Psoas muscle (tissue), 8 donors: ENCODE results near the gene ATF7. TPM values are rescaled to one million over a fixed set of nuclear protein-coding genes. Genes with fewer than 3 reads are reported as not detected.

Experiments
- ATAC-seq, 4 donors: fragments of 200-7000 bp; cut with Tn5 transposase; one replicate each; pipeline ENCODE4 v1.9.1; 2020; ENCODE audit warnings: moderate library complexity in 3 of 4, mild to moderate bottlenecking in 2 of 4
- DNase-seq, 2 donors: peaks; one replicate each; pipeline ENCODE4 v3.0.0-alpha.2; 2020
- H3K27ac ChIP-seq: fragments of 200-600 bp; one replicate; pipeline ENCODE4 v1.8.0; 2022
- H3K27me3 ChIP-seq, 3 donors: fragments of 200-600 bp in 1 of 3; one replicate each; pipeline versions ENCODE4 v1.6.1 to v1.8.0; 2013 to 2022; ENCODE audit warnings: low read length in 2 of 3, mild to moderate bottlenecking in 2 of 3, moderate library complexity in 1 of 3; ENCODE audit not compliant: insufficient read depth in 3 of 3
- H3K36me3 ChIP-seq, 2 donors: fragments of 200-600 bp in 1 of 2; one replicate each; pipeline versions ENCODE4 v1.6.1 to v1.8.0; 2013 to 2022; ENCODE audit warnings: low read depth in 1 of 2, mild to moderate bottlenecking in 1 of 2, moderate library complexity in 1 of 2; ENCODE audit not compliant: insufficient read depth in 1 of 2
- H3K4me1 ChIP-seq: fragments of 200-600 bp; one replicate; pipeline ENCODE4 v1.8.0; 2022
- H3K4me3 ChIP-seq: fragments of 200-600 bp; one replicate; pipeline ENCODE4 v1.8.0; 2022; ENCODE audit warnings: mild to moderate bottlenecking
- H3K9me3 ChIP-seq: fragments of 200-600 bp; one replicate; pipeline ENCODE4 v1.8.0; 2022
- CTCF ChIP-seq: fragments of 200-600 bp; IDR thresholded peaks from one replicate; pipeline ENCODE4 v1.8.0; 2022; ENCODE audit warnings: antibody characterized with exemption
- WGBS, 3 donors: extraction: QIAGEN DNeasy Blood & Tissue Kit; methylation state at CpG; one replicate each; pipeline versions ENCODE4 v1.1.6 to v1.1.7; 2013; 5-methylcytosine and 5-hydroxymethylcytosine counted together
- intact Hi-C, 2 donors: fragments of 100-400 bp; cut with DNase I; formaldehyde crosslinking; loops; one replicate each; pipeline versions ENCODE4 v1.11.0 to v1.14.2; 2022
- polyA plus RNA-seq, 3 donors: library from polyadenylated mRNA; stranded (reverse); fragments of 200-250 nt; gene quantifications; one replicate each; pipeline ENCODE4 v1.2.3, GENCODE V29; 2013
- total RNA-seq, 4 donors: library from RNA; stranded (reverse); fragmentation: NEBNext Ultra II Directional in 2 of 4; extraction: Animal tissue kit (Norgen Biotek cat#: 25700) in 2 of 4; gene quantifications; one replicate each; pipeline versions ENCODE4 v1.2.1 to v1.2.4, GENCODE V29; 2021 to 2023
- donor health status: healthy with polysubstance abuse.
- donor health status: DM: no; HTN: no; CAD: no; lungs with moderate emphysema.
- donor health status: Bipolar disorder and iron deficiency.
- donor health status: healthy.
- donor health status: DM: yes; HTN: yes; CAD: no.
- donor health status: DM: no; HTN: no; CAD: no.
- donor health status: DM: no; HTN: no; CAD: no.
- donor health status: DM: yes; HTN: yes; CAD: no.

ATF7 gene
- total and polyA plus RNA-seq, 7 donors = 15.7 to 32.3 (median 25.4) TPM

GRCh38 chr12:53495903-53496751, 130.1 kb downstream of the ATF7 start:
- H3K36me3 ChIP-seq = no peaks in the 10 kb centered on the region
- peaks cover 5% of the 10 kb centered on the region for H3K4me1 ChIP-seq
- no peaks in the 10 kb centered on the region for H3K27me3 ChIP-seq
- H3K4me3 ChIP-seq = peak overlapping the region; percentile 15
- TF ChIP-seq CTCF = no peak
- H3K27ac ChIP-seq = peak overlapping the region; percentile 25
- intact Hi-C loops = loop anchor here in 1 of 2 donors (5.0 kb wide), 1 partner anchor 44 kb away; the partner anchor contains the start of gene PCBP2
- ATAC-seq = no peak
- WGBS, 3 donors = 35 to 48% (median 36%) methylated on average over 5 of the region's 5 CpGs
- no peaks in the 10 kb centered on the region for H3K9me3 ChIP-seq
- peak in 1 of 2 donors; percentile 77 for DNase-seq

GRCh38 chr12:53493610-53494391, 132.4 kb downstream of the ATF7 start:
- intact Hi-C loops = loop anchor here in 1 of 2 donors (5.0 kb wide), 1 partner anchor 36 kb away; no protein-coding TSS in a partner anchor
- no peaks in the 10 kb centered on the region for H3K9me3 ChIP-seq
- DNase-seq (no peak), ATAC-seq (no peak)
- H3K36me3 ChIP-seq = no peaks in the 10 kb centered on the region
- peak overlapping the region; percentile 70 for H3K4me3 ChIP-seq
- no peak for TF ChIP-seq CTCF
- H3K27me3 ChIP-seq = no peaks in the 10 kb centered on the region
- peak overlapping the region; percentile 48 for H3K27ac ChIP-seq
- 31 to 40% (median 31%) methylated on average over 11 of the region's 11 CpGs for WGBS, 3 donors
- no peaks in the 10 kb centered on the region for H3K4me1 ChIP-seq

- H3K4me3 ChIP-seq = peak overlapping the region; percentile 70
- DNase-seq (peak; percentile 91 to 96), ATAC-seq (peak; percentile 94 to 96 (median 94))
- peak overlapping the region; percentile 48 for H3K27ac ChIP-seq
- no peak for TF ChIP-seq CTCF
- no peaks in the 10 kb centered on the region for H3K4me1 ChIP-seq
- no peaks in the 10 kb centered on the region for H3K9me3 ChIP-seq
- peaks cover 0 to under 1% of the 10 kb centered on the region in 2 donors for H3K36me3 ChIP-seq
- 1 to 2% (median 2%) methylated on average over 42 to 52 of the region's 52 CpGs for WGBS, 3 donors
- H3K27me3 ChIP-seq = no peaks in the 10 kb centered on the region
- intact Hi-C loops = loop anchor here in 1 of 2 donors (5.0 kb wide), 1 partner anchor 36 kb away; no protein-coding TSS in a partner anchor
Observed at GRCh38 chr12:53492830-53493609, 133.2 kb downstream of the ATF7 start.

- WGBS, 3 donors = 48 to 58% (median 53%) methylated on average over 20 of the region's 20 CpGs
- DNase-seq (no peak), ATAC-seq (peak in 2 of 4 donors; percentile 10 to 11)
- H3K9me3 ChIP-seq = no peaks in the 10 kb centered on the region
- H3K4me3 ChIP-seq = peak overlapping the region; percentile 70
- intact Hi-C loops = loop anchor here in 1 of 2 donors (5.0 kb wide), 1 partner anchor 35 kb away; no protein-coding TSS in a partner anchor
- peaks cover 0 to 5% of the 10 kb centered on the region in 2 donors for H3K36me3 ChIP-seq
- H3K27me3 ChIP-seq = no peaks in the 10 kb centered on the region
- no peak overlapping the region for H3K27ac ChIP-seq
- TF ChIP-seq CTCF = no peak
- H3K4me1 ChIP-seq = no peaks in the 10 kb centered on the region
Observed at GRCh38 chr12:53492188-53492587, 134.0 kb downstream of the ATF7 start.
